Activated CD4-positive, CD25-positive, alpha-beta regulatory T cell treated with anti-CD3 and anti-CD28 coated beads, Interleukin-2, amount 50 U/mL, for 16 hours (primary cell): Measurements from ENCODE around the gene REXO5.
"Not testable (repeated sequence)": the region's sequence is repeated elsewhere in the genome, so short reads cannot be mapped to it uniquely, and the experiment has no call there.

Experiments used
- DNase-seq: peaks from one replicate; pipeline ENCODE4 v3.0.0-alpha.2; 2020; ENCODE audit warnings: low read depth, low spot score

The REXO5 gene

GRCh38 chr16:20806168-20807050 is at the start of gene REXO5, which contains the start of gene ERI2:
REXO5 (plus strand) TSS chr16:20806527; CDS start chr16:20806954, 427 bp downstream.
ERI2 (minus strand) TSS chr16:20806472; CDS start chr16:20806430, 42 bp downstream.
- DNase-seq: peak; percentile 52

- DNase-seq: no peak
These were observed 46.0 kb upstream of the REXO5 start for GRCh38 chr16:20760346-20760745.

- DNase-seq: no peak
These were observed 45.2 kb upstream of the REXO5 start for GRCh38 chr16:20761175-20761574.

GRCh38 chr16:20762404-20763123 is 43.8 kb upstream of the REXO5 start:
- no peak for DNase-seq

GRCh38 chr16:20763461-20764232 is 42.7 kb upstream of the REXO5 start, which contains the start of gene ACSM3:
ACSM3 (plus strand) TSS chr16:20764014; CDS start chr16:20770035, 6,021 bp downstream.
- peak; percentile 39 for DNase-seq

GRCh38 chr16:20764448-20764847 is 41.9 kb upstream of the REXO5 start:
- DNase-seq: not testable (repeated sequence)

- no peak for DNase-seq
These were observed 40.6 kb upstream of the REXO5 start for GRCh38 chr16:20765732-20766131.

GRCh38 chr16:20766294-20766693 is 40.0 kb upstream of the REXO5 start:
- no peak for DNase-seq

- DNase-seq: no peak
These were observed 38.8 kb upstream of the REXO5 start for GRCh38 chr16:20767577-20767976.

- no peak for DNase-seq
These were observed 38.2 kb upstream of the REXO5 start for GRCh38 chr16:20768121-20768520.

GRCh38 chr16:20768818-20769217 is 37.5 kb upstream of the REXO5 start:
- DNase-seq: no peak

GRCh38 chr16:20773679-20774078 is 32.6 kb upstream of the REXO5 start:
- no peak for DNase-seq

- peak; percentile 16 for DNase-seq
These were observed 31.5 kb upstream of the REXO5 start for GRCh38 chr16:20774703-20775362.

GRCh38 chr16:20781697-20782096 is 24.6 kb upstream of the REXO5 start:
- DNase-seq: no peak

GRCh38 chr16:20782470-20782869 is 23.9 kb upstream of the REXO5 start:
- no peak for DNase-seq

- DNase-seq: no peak
These were observed 22.1 kb upstream of the REXO5 start for GRCh38 chr16:20784204-20784603.

GRCh38 chr16:20789130-20789529 is 17.2 kb upstream of the REXO5 start:
- DNase-seq: no peak

- DNase-seq: no peak
These were observed 14.3 kb upstream of the REXO5 start for GRCh38 chr16:20791923-20792612.

GRCh38 chr16:20798364-20798763 is 8.0 kb upstream of the REXO5 start:
- DNase-seq: no peak

- DNase-seq: no peak
These were observed 6.7 kb upstream of the REXO5 start for GRCh38 chr16:20799599-20799998.

- no peak for DNase-seq
These were observed 5.0 kb upstream of the REXO5 start for GRCh38 chr16:20801278-20801677.
